ENCODE data around the gene IER2. TPM values are rescaled to one million over a fixed set of nuclear protein-coding genes. Genes with fewer than 3 reads are reported as not detected.

The IER2 gene
- total RNA-seq, 3 donors from 2014 or later, result 99.4 to 113 (median 110) TPM

- Mint-ChIP-seq H3K27me3 (ENCODE audit: low read depth) (no peaks in the 10 kb centered on the region), H3K9me3 (no peaks in the 10 kb centered on the region), H3K36me3 (ENCODE audit: insufficient read depth) (peaks cover 9% of the 10 kb centered on the region), H3K4me1 (ENCODE audit: low read depth) (peaks cover 42% of the 10 kb centered on the region), H3K4me3 (peak overlapping the region; percentile 93)
- DNase-seq (no peak), ATAC-seq (no peak)
Observed at GRCh38 chr19:13115936-13116281, 34.3 kb upstream of the IER2 start.

GRCh38 chr19:13116282-13117175, 33.7 kb upstream of the IER2 start, which contains the start of gene TRMT1:
TRMT1 (minus strand) TSS chr19:13116740; CDS start chr19:13116399, 341 bp downstream.
- no peaks in the 10 kb centered on the region for H3K27me3 Mint-ChIP-seq (ENCODE audit: low read depth)
- H3K4me3 Mint-ChIP-seq, result peak within 1 kb of the TSS; percentile 93
- DNase-seq (peak; percentile 87), ATAC-seq (peak; percentile 51 to 52)
- H3K9me3 Mint-ChIP-seq, result no peaks in the 10 kb centered on the region
- peaks cover 9% of the 10 kb centered on the region for H3K36me3 Mint-ChIP-seq (ENCODE audit: insufficient read depth)
- peaks cover 48% of the 10 kb centered on the region for H3K4me1 Mint-ChIP-seq (ENCODE audit: low read depth)

- DNase-seq (no peak), ATAC-seq (peak in 1 of 2 donors; percentile 0)
- Mint-ChIP-seq H3K4me1 (ENCODE audit: low read depth) (peaks cover 55% of the 10 kb centered on the region), H3K36me3 (ENCODE audit: insufficient read depth) (peaks cover 13% of the 10 kb centered on the region), H3K4me3 (peak overlapping the region; percentile 93), H3K9me3 (no peaks in the 10 kb centered on the region), H3K27me3 (ENCODE audit: low read depth) (no peaks in the 10 kb centered on the region)
Observed at GRCh38 chr19:13117176-13117771, 32.9 kb upstream of the IER2 start.

GRCh38 chr19:13117772-13118423, 32.3 kb upstream of the IER2 start, which contains the start of gene NACC1:
NACC1 (plus strand) TSS chr19:13118264; CDS start chr19:13135208, 16,944 bp downstream.
- H3K9me3 Mint-ChIP-seq, result no peaks in the 10 kb centered on the region
- ATAC-seq (peak; percentile 81 to 85), DNase-seq (peak; percentile 85)
- no peaks in the 10 kb centered on the region for H3K27me3 Mint-ChIP-seq (ENCODE audit: low read depth)
- H3K36me3 Mint-ChIP-seq (ENCODE audit: insufficient read depth), result peaks cover 11% of the 10 kb centered on the region
- peak within 1 kb of the TSS; percentile 93 for H3K4me3 Mint-ChIP-seq
- H3K4me1 Mint-ChIP-seq (ENCODE audit: low read depth), result peaks cover 61% of the 10 kb centered on the region

GRCh38 chr19:13118424-13119193, 31.6 kb upstream of the IER2 start:
- no peaks in the 10 kb centered on the region for H3K27me3 Mint-ChIP-seq (ENCODE audit: low read depth)
- H3K9me3 Mint-ChIP-seq, result no peaks in the 10 kb centered on the region
- DNase-seq (peak; percentile 44), ATAC-seq (peak; percentile 10)
- peaks cover 65% of the 10 kb centered on the region for H3K4me1 Mint-ChIP-seq (ENCODE audit: low read depth)
- H3K4me3 Mint-ChIP-seq, result peak overlapping the region; percentile 86
- peaks cover 11% of the 10 kb centered on the region for H3K36me3 Mint-ChIP-seq (ENCODE audit: insufficient read depth)

- ATAC-seq, result no peak
- H3K4me3 Mint-ChIP-seq, result peak overlapping the region; percentile 86
- peaks cover 63% of the 10 kb centered on the region for H3K4me1 Mint-ChIP-seq (ENCODE audit: low read depth)
- H3K36me3 Mint-ChIP-seq (ENCODE audit: insufficient read depth), result peaks cover 9% of the 10 kb centered on the region
- H3K9me3 Mint-ChIP-seq, result no peaks in the 10 kb centered on the region
- no peak for DNase-seq
- H3K27me3 Mint-ChIP-seq (ENCODE audit: low read depth), result no peaks in the 10 kb centered on the region
Observed at GRCh38 chr19:13119627-13120026, 30.6 kb upstream of the IER2 start.

- Mint-ChIP-seq H3K9me3 (no peaks in the 10 kb centered on the region), H3K4me3 (peak overlapping the region; percentile 86), H3K4me1 (ENCODE audit: low read depth) (peaks cover 62% of the 10 kb centered on the region), H3K36me3 (ENCODE audit: insufficient read depth) (peaks cover 9% of the 10 kb centered on the region), H3K27me3 (ENCODE audit: low read depth) (no peaks in the 10 kb centered on the region)
- DNase-seq (no peak), ATAC-seq (no peak)
Observed at GRCh38 chr19:13120031-13120430, 30.2 kb upstream of the IER2 start.

- DNase-seq (no peak), ATAC-seq (no peak)
- Mint-ChIP-seq H3K27me3 (ENCODE audit: low read depth) (no peaks in the 10 kb centered on the region), H3K4me3 (peak overlapping the region; percentile 86), H3K36me3 (ENCODE audit: insufficient read depth) (peaks cover 4% of the 10 kb centered on the region), H3K9me3 (no peaks in the 10 kb centered on the region), H3K4me1 (ENCODE audit: low read depth) (peaks cover 55% of the 10 kb centered on the region)
Observed at GRCh38 chr19:13120817-13121216, 29.4 kb upstream of the IER2 start.

- H3K27me3 Mint-ChIP-seq (ENCODE audit: low read depth), result no peaks in the 10 kb centered on the region
- peaks cover 49% of the 10 kb centered on the region for H3K4me1 Mint-ChIP-seq (ENCODE audit: low read depth)
- no peak for ATAC-seq
- peak overlapping the region; percentile 40 for H3K4me3 Mint-ChIP-seq
- H3K9me3 Mint-ChIP-seq, result no peaks in the 10 kb centered on the region
- H3K36me3 Mint-ChIP-seq (ENCODE audit: insufficient read depth), result peaks cover 4% of the 10 kb centered on the region
- no peak for DNase-seq
Observed at GRCh38 chr19:13121551-13122274, 28.5 kb upstream of the IER2 start.

GRCh38 chr19:13122275-13122878, 27.8 kb upstream of the IER2 start:
- H3K4me3 Mint-ChIP-seq, result peak overlapping the region; percentile 40
- H3K27me3 Mint-ChIP-seq (ENCODE audit: low read depth), result no peaks in the 10 kb centered on the region
- ATAC-seq, result no peak

GRCh38 chr19:13122980-13123957, 26.9 kb upstream of the IER2 start:
- Mint-ChIP-seq H3K27me3 (ENCODE audit: low read depth) (no peaks in the 10 kb centered on the region), H3K4me1 (ENCODE audit: low read depth) (peaks cover 47% of the 10 kb centered on the region), H3K36me3 (ENCODE audit: insufficient read depth) (peaks cover 7% of the 10 kb centered on the region), H3K9me3 (no peaks in the 10 kb centered on the region), H3K4me3 (peak overlapping the region; percentile 33)
- DNase-seq (no peak), ATAC-seq (no peak)

More at GRCh38 chr19:13122275-13122878, 27.8 kb upstream of the IER2 start:
- H3K36me3 Mint-ChIP-seq (ENCODE audit: insufficient read depth), result peaks cover 4% of the 10 kb centered on the region
- peaks cover 46% of the 10 kb centered on the region for H3K4me1 Mint-ChIP-seq (ENCODE audit: low read depth)
- DNase-seq, result no peak
- no peaks in the 10 kb centered on the region for H3K9me3 Mint-ChIP-seq

- ATAC-seq (no peak), DNase-seq (no peak)
- no peak overlapping the region for H3K4me3 Mint-ChIP-seq
- H3K9me3 Mint-ChIP-seq, result no peaks in the 10 kb centered on the region
- H3K4me1 Mint-ChIP-seq (ENCODE audit: low read depth), result peaks cover 31% of the 10 kb centered on the region
- peaks cover 5% of the 10 kb centered on the region for H3K36me3 Mint-ChIP-seq (ENCODE audit: insufficient read depth)
- H3K27me3 Mint-ChIP-seq (ENCODE audit: low read depth), result no peaks in the 10 kb centered on the region
Observed at GRCh38 chr19:13127051-13127450, 23.2 kb upstream of the IER2 start.

Data from activated T-cell treated with anti-CD3 and anti-CD28 coated beads, Interleukin-2, amount 50 U/mL, for 4 hours (primary cell).